OCI-LY3 (cell line): ENCODE results near the gene ANKRD11.
A peak's percentile ranks its signal among the peaks of the same experiment; 100 is the strongest.

Experiments
- H2AFZ ChIP-seq: fragments of 200-600, 300-600 bp; shearing (Covaris generic); 2 replicates; pipeline ENCODE4 v1.6.0; 2014; ENCODE audit warnings: antibody characterized with exemption, low read depth, low read length
- H3K27ac ChIP-seq: fragments of 200-600, 300-600 bp; sonication (generic); 2 replicates; pipeline ENCODE4 v1.5.1; 2014; ENCODE audit warnings: mild to moderate bottlenecking, low read length, moderate library complexity, mixed read lengths
- H3K27me3 ChIP-seq: fragments of 200-600, 300-600 bp; sonication (generic); 2 replicates; pipeline ENCODE4 v1.6.1; 2014; ENCODE audit warnings: low read depth, low read length, mixed read lengths
- H3K36me3 ChIP-seq: fragments of 200-600, 300-600 bp; sonication (generic); replicated peaks from 2 replicates; pipeline ENCODE3; 2014; ENCODE audit warnings: low read depth, low read length, mixed read lengths
- H3K4me1 ChIP-seq: fragments of 300-600, 200-600 bp; sonication (generic); 2 replicates; pipeline ENCODE4 v1.6.1; 2014; ENCODE audit warnings: low read length, mixed read lengths
- H3K4me2 ChIP-seq: fragments of 200-600, 300-600 bp; sonication (generic); 2 replicates; pipeline ENCODE4 v1.6.1; 2014; ENCODE audit warnings: low read length, mixed read lengths
- H3K4me3 ChIP-seq: fragments of 300-600, 200-600 bp; sonication (generic); 2 replicates; pipeline ENCODE4 v1.5.1; 2014; ENCODE audit warnings: antibody characterized with exemption, mild to moderate bottlenecking, low read length, moderate library complexity
- H3K79me2 ChIP-seq: fragments of 300-600, 200-600 bp; shearing (Covaris generic); 2 replicates; pipeline ENCODE4 v1.6.1; 2014; ENCODE audit warnings: mild to moderate bottlenecking, low read length, mixed read lengths
- H3K9ac ChIP-seq: fragments of 300-600, 200-600 bp; shearing (Covaris generic); 2 replicates; pipeline ENCODE4 v1.6.0; 2014; ENCODE audit warnings: mild to moderate bottlenecking, low read length, moderate library complexity
- H3K9me3 ChIP-seq: fragments of 200-600, 300-600 bp; shearing (Covaris generic); 2 replicates; pipeline ENCODE4 v1.6.1; 2014; ENCODE audit warnings: low read length, mixed read lengths; ENCODE audit not compliant: insufficient read depth
- H4K20me1 ChIP-seq: fragments of 200-600, 300-600 bp; sonication (generic); 2 replicates; pipeline ENCODE4 v1.6.1; 2016; ENCODE audit warnings: low read length, mixed read lengths; ENCODE audit not compliant: insufficient read depth
- CTCF ChIP-seq: fragments of 200-600, 300-600 bp; sonication (generic); IDR thresholded peaks from 2 replicates; pipeline ENCODE4 v1.5.1; 2014; ENCODE audit warnings: antibody characterized with exemption, low read length, low read depth
- EZH2phosphoT487 ChIP-seq: fragments of 200-600 bp; shearing (Covaris generic); IDR thresholded peaks from 2 replicates; pipeline ENCODE4 v1.6.1; 2018; ENCODE audit warnings: antibody characterized with exemption, mixed run types, low read depth

ANKRD11 gene

GRCh38 chr16:89453501-89454321 lies 36.6 kb downstream of the ANKRD11 start:
- H3K79me2 ChIP-seq, result peaks cover 100% of the 10 kb centered on the region
- H3K27me3 ChIP-seq, result no peaks in the 10 kb centered on the region
- H3K4me3 ChIP-seq, result no peak overlapping the region
- peaks cover 2% of the 10 kb centered on the region for H3K36me3 ChIP-seq
- H3K9me3 ChIP-seq, result no peaks in the 10 kb centered on the region
- H2AFZ ChIP-seq, result no peak overlapping the region
- no peak overlapping the region for H3K27ac ChIP-seq
- H3K9ac ChIP-seq, result no peak overlapping the region
- no peak overlapping the region for H3K4me2 ChIP-seq
- peaks cover 9% of the 10 kb centered on the region; the same call in 1 of the 2 replicates for H3K4me1 ChIP-seq
- TF ChIP-seq CTCF (0 out of 2 replicates have a peak, but pooled peaks have one; percentile 5), EZH2phosphoT487 (no peak)
- peaks cover 95% of the 10 kb centered on the region for H4K20me1 ChIP-seq

- Histone ChIP-seq H3K27me3 (no peaks in the 10 kb centered on the region), H3K4me2 (no peak overlapping the region), H3K4me1 (peaks cover 9% of the 10 kb centered on the region; the same call in 1 of the 2 replicates), H3K4me3 (no peak overlapping the region), H3K9me3 (no peaks in the 10 kb centered on the region), H3K9ac (no peak overlapping the region), H2AFZ (no peak overlapping the region), H3K79me2 (peaks cover 100% of the 10 kb centered on the region), H3K27ac (no peak overlapping the region), H4K20me1 (peaks cover 95% of the 10 kb centered on the region), H3K36me3 (no peaks in the 10 kb centered on the region)
- TF ChIP-seq EZH2phosphoT487 (no peak), CTCF (no peak)
These were observed 37.4 kb downstream of the ANKRD11 start for GRCh38 chr16:89452925-89453324.

- no peak overlapping the region for H3K4me2 ChIP-seq
- TF ChIP-seq CTCF (no peak), EZH2phosphoT487 (no peak)
- H3K9me3 ChIP-seq, result no peaks in the 10 kb centered on the region
- peaks cover 100% of the 10 kb centered on the region for H3K79me2 ChIP-seq
- H3K4me3 ChIP-seq, result no peak overlapping the region
- no peaks in the 10 kb centered on the region for H3K27me3 ChIP-seq
- H3K36me3 ChIP-seq, result no peaks in the 10 kb centered on the region
- no peak overlapping the region for H3K27ac ChIP-seq
- peaks cover 95% of the 10 kb centered on the region for H4K20me1 ChIP-seq
- peaks cover 9% of the 10 kb centered on the region; the same call in 1 of the 2 replicates for H3K4me1 ChIP-seq
- no peak overlapping the region for H3K9ac ChIP-seq
- H2AFZ ChIP-seq, result no peak overlapping the region
These were observed 38.1 kb downstream of the ANKRD11 start for GRCh38 chr16:89452241-89452640.

- Histone ChIP-seq H2AFZ (no peak overlapping the region), H3K4me1 (peaks cover 9% of the 10 kb centered on the region; the same call in 1 of the 2 replicates), H3K9me3 (no peaks in the 10 kb centered on the region), H3K27me3 (no peaks in the 10 kb centered on the region), H3K36me3 (no peaks in the 10 kb centered on the region), H3K4me2 (no peak overlapping the region), H4K20me1 (peaks cover 96% of the 10 kb centered on the region), H3K9ac (no peak overlapping the region), H3K79me2 (peaks cover 100% of the 10 kb centered on the region), H3K4me3 (no peak overlapping the region), H3K27ac (no peak overlapping the region)
- TF ChIP-seq CTCF (no peak), EZH2phosphoT487 (no peak)
These were observed 39.8 kb downstream of the ANKRD11 start for GRCh38 chr16:89450537-89450936.
